ENCODE results near the gene SULT4A1. TPM values are rescaled to one million over a fixed set of nuclear protein-coding genes. Genes with fewer than 3 reads are reported as not detected.

The SULT4A1 gene
- total and polyA plus RNA-seq, 10 of the 15 experiments (the other 5 are each of a cell fraction or from before 2014, with no cell fraction given) = not detected

DNA sequence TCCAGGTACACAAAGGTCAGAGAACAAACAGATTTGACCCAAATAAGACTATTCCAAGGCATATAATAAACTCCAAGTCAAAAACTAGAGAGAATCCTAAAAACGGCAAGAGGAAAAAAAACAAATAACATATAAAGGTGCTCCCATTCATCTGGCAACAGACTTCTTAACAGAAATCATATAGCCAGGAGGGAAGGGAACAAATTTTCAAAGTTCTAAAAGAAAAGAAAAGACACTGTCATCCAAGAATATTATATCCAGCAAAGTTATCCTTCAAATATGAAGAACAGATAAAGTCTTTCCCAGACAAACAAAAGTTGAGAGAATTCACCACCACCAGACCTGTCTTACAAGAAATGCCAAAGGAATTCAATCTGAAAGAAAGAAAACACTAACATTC lies 61.3 kb downstream of the SULT4A1 start:
- DNase-seq (ENCODE audit: low read depth, low spot score) = no peak
- intact Hi-C loops (cut with micrococcal nuclease; ENCODE audit: unreplicated experiment) (no loop called here), in situ Hi-C loops (cut with MboI) (no loop called here)
- Histone ChIP-seq H3K9ac (ENCODE audit: control insufficient read depth, insufficient read depth, low read length) (no peak overlapping the region), H2AFZ (ENCODE audit: control insufficient read depth, low read depth, low read length) (no peak overlapping the region), H3K4me3 (no peak overlapping the region), H4K20me1 (ENCODE audit: control insufficient read depth, insufficient read depth) (no peaks in the 10 kb centered on the region), H3K4me1 (ENCODE audit: control insufficient read depth, insufficient read depth, low read length) (peaks cover 26% of the 10 kb centered on the region), H3K4me2 (ENCODE audit: control insufficient read depth, insufficient read depth) (no peak overlapping the region), H3K36me3 (ENCODE audit: control insufficient read depth in 2 of 2, insufficient read depth in 2 of 2, low read length in 1 of 2) (no peaks in the 10 kb centered on the region), H3K79me2 (ENCODE audit: control insufficient read depth, insufficient read depth, low read length) (no peaks in the 10 kb centered on the region), H3K27ac (ENCODE audit: control insufficient read depth, insufficient read depth) (no peak overlapping the region), H3K9me3 (replicated peaks; ENCODE audit: control insufficient read depth, insufficient read depth, low read length) (peaks cover 4% of the 10 kb centered on the region), H3K27me3 (replicated peaks in 1 of 2; ENCODE audit: control insufficient read depth in 2 of 2, insufficient read depth in 2 of 2, low read length in 1 of 2) (no peaks in the 10 kb centered on the region)
- FAIRE-seq = no peak
- POLR2A ChIA-PET = interaction anchor here (1.2 kb wide), 1 partner anchor 11 kb away, joined by 4 read pairs; the partner anchor contains the start of gene EFCAB6
- SMC1A ChIA-PET (ENCODE audit: uncharacterized antibody, unreplicated experiment) = no interaction called here
- BruUV-seq (replicated peaks) = no TSS peak
- CTCF ChIA-PET = interaction anchor here (1.4 kb wide), 1 partner anchor 82 kb away, joined by 5 read pairs; no protein-coding TSS in a partner anchor
- RAD21 ChIA-PET (ENCODE audit: unreplicated experiment) = no interaction called here
- TF ChIP-seq ZNF217 (IDR thresholded peaks at IDR 0.05) (0 out of 2 replicates have a peak, but pooled peaks have one; percentile 18), EGR1 (IDR thresholded peaks at IDR 0.05; ENCODE audit: borderline replicate concordance in 1 of 2, low read depth in 2 of 2, low read length in 2 of 2) (no peak), NRF1 (conservative IDR thresholded peaks at IDR 0.05; ENCODE audit: low read depth, low read length) (no peak), ESRRA (IDR thresholded peaks at IDR 0.05; ENCODE audit: low read length) (no peak), ZNF622 (IDR thresholded peaks at IDR 0.05) (no peak)
- 76% methylated on average over 1 of the region's 1 CpG for WGBS (ENCODE audit: insufficient coverage, insufficient replicate concordance, low lambda C conversion rate, missing lambda C conversion rate)
- ATAC-seq = no peak

DNA sequence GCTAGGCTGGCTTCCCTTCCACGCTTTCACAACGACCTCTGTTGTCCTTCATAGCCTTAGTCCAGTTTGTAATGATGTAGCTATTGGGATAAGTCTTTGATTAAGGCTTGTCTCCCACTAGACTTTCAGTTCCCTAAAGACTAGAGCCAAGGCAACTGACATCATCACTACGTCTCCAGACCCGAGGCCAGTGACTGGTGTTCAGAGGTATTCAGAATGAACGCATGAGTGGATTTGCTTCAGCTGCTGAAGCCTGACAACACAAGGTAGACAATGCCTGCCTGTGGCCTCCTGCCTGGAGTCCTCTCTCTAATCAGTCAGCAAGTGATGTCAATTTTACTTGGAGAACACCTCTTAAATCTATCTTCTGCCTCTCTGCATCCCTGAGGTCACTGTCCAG lies 63.8 kb downstream of the SULT4A1 start:
- ATAC-seq (peak; percentile 94), DNase-seq (ENCODE audit: low read depth, low spot score) (peak; percentile 60), FAIRE-seq (peak; percentile 86)
- in situ Hi-C loops (cut with MboI) (no loop called here), intact Hi-C loops (cut with micrococcal nuclease; ENCODE audit: unreplicated experiment) (no loop called here)
- BruUV-seq (replicated peaks) = no TSS peak
- CTCF ChIA-PET = interaction anchor here (0.9 kb wide), 1 partner anchor 11 kb away, joined by 3 read pairs; no protein-coding TSS in a partner anchor
- Histone ChIP-seq H3K4me1 (ENCODE audit: control insufficient read depth, insufficient read depth, low read length) (peaks cover 26% of the 10 kb centered on the region), H3K4me2 (ENCODE audit: control insufficient read depth, insufficient read depth) (peak overlapping the region; percentile 38), H2AFZ (ENCODE audit: control insufficient read depth, low read depth, low read length) (peak overlapping the region; percentile 63), H3K4me3 (no peak overlapping the region), H3K9ac (ENCODE audit: control insufficient read depth, insufficient read depth, low read length) (no peak overlapping the region), H3K36me3 (ENCODE audit: control insufficient read depth in 2 of 2, insufficient read depth in 2 of 2, low read length in 1 of 2) (no peaks in the 10 kb centered on the region), H4K20me1 (ENCODE audit: control insufficient read depth, insufficient read depth) (no peaks in the 10 kb centered on the region), H3K79me2 (ENCODE audit: control insufficient read depth, insufficient read depth, low read length) (no peaks in the 10 kb centered on the region), H3K27me3 (replicated peaks in 1 of 2; ENCODE audit: control insufficient read depth in 2 of 2, insufficient read depth in 2 of 2, low read length in 1 of 2) (no peaks in the 10 kb centered on the region), H3K9me3 (replicated peaks; ENCODE audit: control insufficient read depth, insufficient read depth, low read length) (peaks cover 3% of the 10 kb centered on the region), H3K27ac (ENCODE audit: control insufficient read depth, insufficient read depth) (no peak overlapping the region; the same call in 1 of the 2 replicates)
- WGBS (ENCODE audit: insufficient coverage, insufficient replicate concordance, low lambda C conversion rate, missing lambda C conversion rate) = 25% methylated on average over 5 of the region's 5 CpGs
- SMC1A ChIA-PET (ENCODE audit: uncharacterized antibody, unreplicated experiment) = no interaction called here
- POLR2A ChIA-PET = no interaction called here
- RAD21 ChIA-PET (ENCODE audit: unreplicated experiment) = interaction anchor here (2.4 kb wide), 1 partner anchor 48 kb away, joined by 6 read pairs; no protein-coding TSS in a partner anchor
- TF ChIP-seq FOS (IDR thresholded peaks at IDR 0.05; ENCODE audit: borderline replicate concordance, extremely low read depth, insufficient read length) = no peak
- no peak for TF ChIP-seq ETV6 (conservative IDR thresholded peaks at IDR 0.05 in 1 of 2, IDR thresholded peaks at IDR 0.05 in 1 of 2; ENCODE audit: borderline replicate concordance in 1 of 2, low read depth in 1 of 2)
- peak; percentile 62 for TF ChIP-seq MTA2 (IDR thresholded peaks at IDR 0.05; ENCODE audit: low read depth)
- no peak for TF ChIP-seq SREBF1 (IDR thresholded peaks at IDR 0.05; ENCODE audit: low read length)
- TF ChIP-seq STAT1 (conservative IDR thresholded peaks at IDR 0.05) = no peak
- TF ChIP-seq RUNX3 (IDR thresholded peaks at IDR 0.05; ENCODE audit: low read length) = peak; percentile 27; the same call in 1 of the 2 replicates
- TF ChIP-seq WRNIP1 (IDR thresholded peaks at IDR 0.05; ENCODE audit: borderline replicate concordance, low read depth, low read length) = no peak
- TF ChIP-seq, protein P1, sequence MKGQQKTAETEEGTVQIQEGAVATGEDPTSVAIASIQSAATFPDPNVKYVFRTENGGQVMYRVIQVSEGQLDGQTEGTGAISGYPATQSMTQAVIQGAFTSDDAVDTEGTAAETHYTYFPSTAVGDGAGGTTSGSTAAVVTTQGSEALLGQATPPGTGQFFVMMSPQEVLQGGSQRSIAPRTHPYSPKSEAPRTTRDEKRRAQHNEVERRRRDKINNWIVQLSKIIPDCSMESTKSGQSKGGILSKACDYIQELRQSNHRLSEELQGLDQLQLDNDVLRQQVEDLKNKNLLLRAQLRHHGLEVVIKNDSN (IDR thresholded peaks at IDR 0.05; ENCODE audit: borderline replicate concordance, extremely low read length, insufficient read depth, low read depth, low read length) = no peak
- TF ChIP-seq RFX5 (IDR thresholded peaks at IDR 0.05; ENCODE audit: low read depth, low read length) = no peak

All from GM12878 (cell line).